GM12878 (cell line): ENCODE results near the gene GCLM. TPM values are rescaled to one million over a fixed set of nuclear protein-coding genes. Genes with fewer than 3 reads are reported as not detected.

ENCODE experiments used
- ATAC-seq: fragments of 200-7000 bp; cut with Tn5 transposase; 3 replicates; pipeline ENCODE4 v1.9.1; 2020; ENCODE audit warnings: mild to moderate bottlenecking, moderate library complexity
- BruUV-seq: library from RNA; stranded (reverse); fragments of 400-500 nt; replicated peaks from 2 replicates; lab custom pipeline; 2021; lab: Mats Ljungman, UMichigan
- CTCF ChIA-PET: fragments of 300-600 bp; sonication (Branson Sonifier 250); formaldehyde crosslinking; extraction: SDS; loops from one replicate; lab custom pipeline; 2021; ENCODE audit warnings: inconsistent platforms; lab: Yijun Ruan, JAX
- POLR2A ChIA-PET: fragments of 350-600 bp; formaldehyde crosslinking; extraction: SDS; loops from one replicate; lab custom pipeline; 2021; ENCODE audit warnings: inconsistent platforms; lab: Charles Lee
- RAD21 ChIA-PET: fragments of 300-600 bp; sonication (Branson Sonifier 250); formaldehyde crosslinking; loops from one replicate; lab custom pipeline; 2023; ENCODE audit warnings: antibody characterized with exemption; ENCODE audit not compliant: unreplicated experiment; lab: Charles Lee
- SMC1A ChIA-PET: fragments of 300-600 bp; sonication (Branson Sonifier 250); formaldehyde crosslinking; loops from one replicate; lab custom pipeline; 2023; ENCODE audit not compliant: unreplicated experiment, uncharacterized antibody; lab: Charles Lee
- DNase-seq: peaks from one replicate; pipeline ENCODE4 v3.0.0-alpha.2; 2011; ENCODE audit warnings: low read depth, low spot score
- FAIRE-seq: peaks from 3 replicates; lab custom pipeline; 2011; peaks lifted over from hg19 to GRCh38; lab: Jason Lieb, UNC
- H2AFZ ChIP-seq: 2 replicates; pipeline ENCODE4 v1.6.0; 2011; ENCODE audit warnings: low read depth, low read length, control low read depth; ENCODE audit not compliant: control insufficient read depth
- H3K27ac ChIP-seq: 2 replicates; pipeline ENCODE4 v1.5.1; 2011; ENCODE audit warnings: control low read depth; ENCODE audit not compliant: control insufficient read depth, insufficient read depth
- H3K27me3 ChIP-seq, 2 experiments: replicated peaks in 1 of 2; 2 replicates each; pipeline versions ENCODE4 v1.6.0 to v1.6.1; 2011; ENCODE audit warnings: low read length in 1 of 2; ENCODE audit not compliant: control insufficient read depth in 2 of 2, insufficient read depth in 2 of 2
- H3K36me3 ChIP-seq, 2 experiments: 2 replicates each; pipeline ENCODE4 v1.5.1; 2011; ENCODE audit warnings: low read length in 1 of 2; ENCODE audit not compliant: control insufficient read depth in 2 of 2, insufficient read depth in 2 of 2
- H3K4me1 ChIP-seq: 2 replicates; pipeline ENCODE4 v1.6.1; 2011; ENCODE audit warnings: mild to moderate bottlenecking, low read length, moderate library complexity, mixed read lengths; ENCODE audit not compliant: control insufficient read depth, insufficient read depth
- H3K4me2 ChIP-seq: 2 replicates; pipeline ENCODE4 v1.6.0; 2011; ENCODE audit warnings: control low read depth; ENCODE audit not compliant: control insufficient read depth, insufficient read depth
- H3K4me3 ChIP-seq: fragments of 200-600 bp; sonication (generic); 2 replicates; pipeline ENCODE4 v1.5.1; 2016
- H3K79me2 ChIP-seq: 2 replicates; pipeline ENCODE4 v1.6.0; 2011; ENCODE audit warnings: low read length; ENCODE audit not compliant: control insufficient read depth, insufficient read depth
- H3K9ac ChIP-seq: 2 replicates; pipeline ENCODE4 v1.8.0; 2011; ENCODE audit warnings: low read length, control low read depth, mixed read lengths; ENCODE audit not compliant: control insufficient read depth, insufficient read depth
- H3K9me3 ChIP-seq: replicated peaks from 3 replicates; pipeline ENCODE4 v1.5.1; 2011; ENCODE audit warnings: mild to moderate bottlenecking, low read length; ENCODE audit not compliant: control insufficient read depth, insufficient read depth
- H4K20me1 ChIP-seq: 2 replicates; pipeline ENCODE4 v1.6.0; 2011; ENCODE audit not compliant: control insufficient read depth, insufficient read depth
- ASH2L ChIP-seq: fragments of 300-600, 200-600 bp; sonication (generic); IDR thresholded peaks from 2 replicates; pipeline ENCODE4 v1.6.1; 2017; ENCODE audit warnings: low read depth, mild to moderate bottlenecking, borderline replicate concordance
- BACH1 ChIP-seq: fragments of 450-650 bp; IDR thresholded peaks from 2 replicates; pipeline ENCODE4 v1.6.1; 2017; ENCODE audit warnings: mild to moderate bottlenecking, borderline replicate concordance
- BCL11A ChIP-seq: IDR thresholded peaks from 2 replicates; pipeline ENCODE4 v1.6.1; 2011; ENCODE audit warnings: low read depth, low read length
- BCLAF1 ChIP-seq: fragments of 450-650 bp; IDR thresholded peaks from 2 replicates; pipeline ENCODE4 v1.6.1; 2017; ENCODE audit warnings: antibody characterized with exemption, mild to moderate bottlenecking, moderate library complexity
- CHD2 ChIP-seq: IDR thresholded peaks from 2 replicates; pipeline ENCODE4 v1.6.1; 2011; ENCODE audit warnings: low read depth, low read length, improper control_type of control experiment, borderline replicate concordance
- CHD4 ChIP-seq: fragments of 200-600 bp; sonication (generic); IDR thresholded peaks from 2 replicates; pipeline ENCODE4 v1.6.1; 2016; ENCODE audit warnings: mild to moderate bottlenecking
- CREB1 ChIP-seq: IDR thresholded peaks from 2 replicates; pipeline ENCODE4 v1.6.1; 2012; ENCODE audit warnings: low read depth, mild to moderate bottlenecking, inconsistent platforms
- FOXM1 ChIP-seq: IDR thresholded peaks from 2 replicates; pipeline ENCODE4 v1.6.1; 2012; ENCODE audit warnings: low read depth, mild to moderate bottlenecking, inconsistent platforms, low read length, moderate library complexity
- JUNB ChIP-seq: IDR thresholded peaks from 2 replicates; pipeline ENCODE4 v1.6.1; 2016; ENCODE audit warnings: antibody characterized with exemption, mild to moderate bottlenecking
- JUND ChIP-seq: IDR thresholded peaks from 2 replicates; pipeline ENCODE4 v1.6.1; 2012; ENCODE audit warnings: low read depth, mild to moderate bottlenecking, low read length, improper control_type of control experiment, moderate library complexity
- NFXL1 ChIP-seq: fragments of 450-650 bp; IDR thresholded peaks from 2 replicates; pipeline ENCODE4 v1.6.1; 2017; ENCODE audit warnings: antibody characterized with exemption, mild to moderate bottlenecking, borderline replicate concordance
- SP1 ChIP-seq: IDR thresholded peaks from one replicate; pipeline ENCODE4 v1.6.1; 2011; ENCODE audit warnings: low read depth, low read length
- TCF12 ChIP-seq: IDR thresholded peaks from 2 replicates; pipeline ENCODE4 v1.6.1; 2011; ENCODE audit warnings: low read depth, mild to moderate bottlenecking, low read length
- YBX1 ChIP-seq: fragments of 450-650 bp; IDR thresholded peaks from 2 replicates; pipeline ENCODE4 v1.6.1; 2016; ENCODE audit warnings: antibody characterized with exemption
- ZNF384 ChIP-seq: IDR thresholded peaks from 2 replicates; pipeline ENCODE4 v1.6.1; 2012; ENCODE audit warnings: low read depth, mild to moderate bottlenecking, low read length, improper control_type of control experiment, borderline replicate concordance
- WGBS: methylation state at CpG from one replicate; pipeline ENCODE4 v1.1.6; 2016; ENCODE audit warnings: low lambda C conversion rate; ENCODE audit not compliant: insufficient replicate concordance, insufficient coverage; ENCODE audit errors: missing lambda C conversion rate; 5-methylcytosine and 5-hydroxymethylcytosine counted together
- in situ Hi-C: fragments of 300-500 bp; cut with MboI; formaldehyde crosslinking; loops from 9 replicates; pipeline ENCODE4 v1.14.3; 2018; ENCODE audit warnings: mixed read lengths
- intact Hi-C: fragments of 100-400 bp; cut with micrococcal nuclease; formaldehyde crosslinking; loops from one replicate; pipeline ENCODE4 v1.14.2; 2022; ENCODE audit not compliant: unreplicated experiment
- polyA plus RNA-seq, 11 experiments: library from polyadenylated mRNA; depleted of rRNA in 4 of 11; unstranded in 6 of 11; stranded (reverse) in 5 of 11; fragments of >200 nt; fragmentation: Nextera tagmentation in 4 of 11; fragmentation: Illumina TruSeq in 1 of 11; extraction: Ambion mirVana in 4 of 11; extraction: Trizol in 1 of 11; gene quantifications; 1 replicate in 1 of 11; 2 replicates in 10 of 11; pipeline versions ENCODE4 v1.2.1 to v1.2.3, GENCODE V29; 2011 to 2016; ENCODE audit warnings: inconsistent platforms in 2 of 11, missing spikeins in 2 of 11, low read depth in 1 of 11
- total RNA-seq, 4 experiments: library from RNA; depleted of rRNA in 3 of 4; stranded (reverse); fragments of >200 nt in 3 of 4; fragmentation: Illumina TruSeq in 1 of 4; extraction: Trizol in 1 of 4; gene quantifications; 2 replicates each; pipeline versions ENCODE4 v1.2.1 to v1.2.3, GENCODE V29; 2013 to 2021
- TF ChIP-seq, protein P1 (sequence below): fragments of 450-650 bp; formaldehyde crosslinking; IDR thresholded peaks from 2 replicates; pipeline ENCODE4 v1.4.0; 2022; ENCODE audit warnings: mild to moderate bottlenecking, moderate library complexity

The GCLM gene
- total and polyA plus RNA-seq, 10 of the 15 experiments (the other 5 are each of a cell fraction or from before 2014, with no cell fraction given), result 2.6 to 17.3 (median 6.9) TPM

- TF ChIP-seq, protein P1, sequence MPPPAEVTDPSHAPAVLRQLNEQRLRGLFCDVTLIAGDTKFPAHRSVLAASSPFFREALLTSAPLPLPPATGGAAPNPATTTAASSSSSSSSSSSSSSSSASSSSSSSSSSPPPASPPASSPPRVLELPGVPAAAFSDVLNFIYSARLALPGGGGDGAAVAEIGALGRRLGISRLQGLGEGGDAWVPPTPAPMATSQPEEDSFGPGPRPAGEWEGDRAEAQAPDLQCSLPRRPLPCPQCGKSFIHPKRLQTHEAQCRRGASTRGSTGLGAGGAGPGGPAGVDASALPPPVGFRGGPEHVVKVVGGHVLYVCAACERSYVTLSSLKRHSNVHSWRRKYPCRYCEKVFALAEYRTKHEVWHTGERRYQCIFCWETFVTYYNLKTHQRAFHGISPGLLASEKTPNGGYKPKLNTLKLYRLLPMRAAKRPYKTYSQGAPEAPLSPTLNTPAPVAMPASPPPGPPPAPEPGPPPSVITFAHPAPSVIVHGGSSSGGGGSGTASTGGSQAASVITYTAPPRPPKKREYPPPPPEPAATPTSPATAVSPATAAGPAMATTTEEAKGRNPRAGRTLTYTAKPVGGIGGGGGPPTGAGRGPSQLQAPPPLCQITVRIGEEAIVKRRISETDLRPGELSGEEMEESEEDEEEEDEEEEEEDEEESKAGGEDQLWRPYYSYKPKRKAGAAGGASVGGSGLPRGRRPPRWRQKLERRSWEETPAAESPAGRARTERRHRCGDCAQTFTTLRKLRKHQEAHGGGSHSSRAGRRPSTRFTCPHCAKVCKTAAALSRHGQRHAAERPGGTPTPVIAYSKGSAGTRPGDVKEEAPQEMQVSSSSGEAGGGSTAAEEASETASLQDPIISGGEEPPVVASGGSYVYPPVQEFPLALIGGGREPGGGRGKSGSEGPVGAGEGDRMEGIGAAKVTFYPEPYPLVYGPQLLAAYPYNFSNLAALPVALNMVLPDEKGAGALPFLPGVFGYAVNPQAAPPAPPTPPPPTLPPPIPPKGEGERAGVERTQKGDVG, result no peak
- TF ChIP-seq BCLAF1, result no peak
Measured at GRCh38 chr1:93878889-93879586, 30.2 kb downstream of the GCLM start, which contains the start of gene DNTTIP2 (continued).

DNA sequence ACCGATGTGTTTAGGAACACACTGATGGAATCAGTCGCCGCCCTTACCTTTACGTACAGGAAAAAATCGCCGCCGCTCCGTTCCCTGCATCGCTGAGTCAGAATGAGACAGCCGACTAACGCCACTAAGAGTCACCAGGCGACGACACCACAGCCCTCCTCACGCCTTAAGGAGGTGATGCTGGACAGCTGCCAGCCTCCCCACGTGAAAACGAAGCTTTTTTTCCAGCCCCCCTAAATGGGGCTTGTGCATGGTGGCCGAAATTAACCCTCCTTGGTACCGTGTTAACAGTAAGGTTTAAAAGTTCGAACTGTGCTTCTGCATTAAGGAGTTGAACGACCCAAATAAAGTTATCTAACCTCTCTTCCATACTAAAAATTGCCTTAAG lies 30.7 kb downstream of the GCLM start:
- TSS peak; percentile 71 for BruUV-seq
- in situ Hi-C loops, result no loop called here
- peak overlapping the region; percentile 79 for H3K4me2 ChIP-seq
- SMC1A ChIA-PET, result interaction anchor here (1.0 to 1.5 kb wide), 3 partner anchors 10 to 26 kb away, joined by 3 to 5 read pairs (median 4); no protein-coding TSS in a partner anchor
- RAD21 ChIA-PET, result interaction anchor here (1.2 kb wide), 1 partner anchor 32 kb away, joined by 5 read pairs; no protein-coding TSS in a partner anchor
- DNase-seq, result no peak
- intact Hi-C loops, result loop anchor here (2.0 kb wide), 1 partner anchor 32 kb away; no protein-coding TSS in a partner anchor
- H3K27me3 ChIP-seq, result no peaks in the 10 kb centered on the region
- ATAC-seq, result peak; percentile 78
- CTCF ChIA-PET, result interaction anchor here (0.7 to 1.6 kb wide), 3 partner anchors 32 to 161 kb away, joined by 3 to 6 read pairs (median 3); no protein-coding TSS in a partner anchor
- no peaks in the 10 kb centered on the region for H3K9me3 ChIP-seq
- under 1% methylated on average over 20 of the region's 20 CpGs for WGBS
- H4K20me1 ChIP-seq, result no peaks in the 10 kb centered on the region
- peak overlapping the region; percentile 94 for H3K27ac ChIP-seq
- no peak for FAIRE-seq
- POLR2A ChIA-PET, result interaction anchor here (1.1 to 1.7 kb wide), 2 partner anchors 10 to 23 kb away, joined by 3 to 6 read pairs; no protein-coding TSS in a partner anchor
- peak overlapping the region; percentile 95 for H3K4me3 ChIP-seq
- peaks cover 9% of the 10 kb centered on the region; the same call in 1 of the 2 replicates for H3K4me1 ChIP-seq
- peaks cover 3 to 7% of the 10 kb centered on the region in 2 experiments for H3K36me3 ChIP-seq
- H3K9ac ChIP-seq, result peak overlapping the region; percentile 86
- H2AFZ ChIP-seq, result peak overlapping the region; percentile 90
- peaks cover 34% of the 10 kb centered on the region for H3K79me2 ChIP-seq
- no peak for TF ChIP-seq ZNF384
- TF ChIP-seq TCF12, result 0 out of 2 replicates have a peak, but pooled peaks have one; percentile 27
- peak; percentile 77 for TF ChIP-seq JUNB
- TF ChIP-seq YBX1, result no peak
- TF ChIP-seq CREB1, result peak; percentile 59; the same call in 1 of the 2 replicates
- TF ChIP-seq BACH1, result peak; percentile 13; the same call in 1 of the 2 replicates
- TF ChIP-seq NFXL1, result no peak
- 0 out of 2 replicates have a peak, but pooled peaks have one; percentile 2 for TF ChIP-seq FOXM1
- no peak for TF ChIP-seq CHD2
- TF ChIP-seq ASH2L, result no peak
- peak; percentile 16 for TF ChIP-seq SP1
- peak; percentile 69 for TF ChIP-seq JUND
- 0 out of 2 replicates have a peak, but pooled peaks have one; percentile 30 for TF ChIP-seq BCL11A
- TF ChIP-seq CHD4, result no peak
